Measurements from ENCODE around the gene VPS39. TPM values are rescaled to one million over a fixed set of nuclear protein-coding genes. Genes with fewer than 3 reads are reported as not detected.

Gene VPS39
- total RNA-seq, 1 experiment from 2014 or later, result 46.9 TPM

DNA sequence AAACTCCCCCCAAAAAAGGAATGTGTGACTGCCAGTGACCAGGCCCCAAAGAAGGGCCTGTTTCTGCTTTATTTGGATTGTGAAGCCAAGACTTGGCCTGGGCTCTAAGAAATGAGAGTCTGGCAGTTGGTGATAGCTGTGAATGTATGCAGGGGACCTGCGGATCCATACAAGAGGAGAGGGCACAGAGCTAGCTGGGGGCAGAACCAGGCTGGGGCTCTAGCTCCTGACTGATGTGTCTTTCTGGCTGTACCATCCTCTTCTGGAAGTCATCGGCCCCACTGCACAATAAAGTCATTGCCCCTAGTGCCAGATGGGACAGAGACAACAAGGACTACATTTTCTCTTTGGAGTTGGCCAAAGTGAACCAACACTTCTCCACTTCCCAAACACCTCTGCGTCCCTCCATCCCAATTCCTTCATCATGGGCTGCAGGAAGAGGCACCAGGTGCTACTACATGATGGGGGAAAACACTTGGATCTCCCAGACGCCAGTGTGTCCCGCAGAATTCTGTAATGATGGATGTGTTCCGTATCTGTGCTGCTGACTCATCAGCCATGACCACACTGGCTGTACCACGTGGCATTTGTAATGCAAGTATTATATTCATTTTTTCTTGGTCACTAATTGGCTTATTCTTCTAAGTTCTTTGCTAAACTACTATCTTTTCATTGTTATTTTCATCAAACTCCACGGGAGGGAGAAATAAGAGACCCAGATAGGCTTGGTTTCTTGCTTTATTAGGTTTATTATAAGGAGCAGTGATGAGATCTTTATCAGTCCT, 49.9 kb downstream of the VPS39 start:
- intact Hi-C loops (cut with micrococcal nuclease; ENCODE audit: unreplicated experiment), result no loop called here
- ChIA-PET POLR2A (ENCODE audit: low non-redundant PET) (no interaction called here), CTCF (no interaction called here)
- Histone ChIP-seq H3K27me3 (replicated peaks; ENCODE audit: insufficient read depth, low read depth, low read length, poor library complexity) (no peaks in the 10 kb centered on the region), H3K9me3 (ENCODE audit: low read depth, low read length, poor library complexity, severe bottlenecking) (no peaks in the 10 kb centered on the region), H3K4me1 (ENCODE audit: insufficient read depth, low read length, poor library complexity, severe bottlenecking) (no peaks in the 10 kb centered on the region), H3K27ac (ENCODE audit: low read depth, low read length, poor library complexity, severe bottlenecking) (no peak overlapping the region), H3K36me3 (ENCODE audit: insufficient read depth, low read length, poor library complexity, severe bottlenecking) (peaks cover 21% of the 10 kb centered on the region), H3K4me3 (ENCODE audit: low read depth, low read length, poor library complexity, severe bottlenecking) (no peak overlapping the region)
- no TSS peak for BruUV-seq (replicated peaks)
- TF ChIP-seq, protein P1, sequence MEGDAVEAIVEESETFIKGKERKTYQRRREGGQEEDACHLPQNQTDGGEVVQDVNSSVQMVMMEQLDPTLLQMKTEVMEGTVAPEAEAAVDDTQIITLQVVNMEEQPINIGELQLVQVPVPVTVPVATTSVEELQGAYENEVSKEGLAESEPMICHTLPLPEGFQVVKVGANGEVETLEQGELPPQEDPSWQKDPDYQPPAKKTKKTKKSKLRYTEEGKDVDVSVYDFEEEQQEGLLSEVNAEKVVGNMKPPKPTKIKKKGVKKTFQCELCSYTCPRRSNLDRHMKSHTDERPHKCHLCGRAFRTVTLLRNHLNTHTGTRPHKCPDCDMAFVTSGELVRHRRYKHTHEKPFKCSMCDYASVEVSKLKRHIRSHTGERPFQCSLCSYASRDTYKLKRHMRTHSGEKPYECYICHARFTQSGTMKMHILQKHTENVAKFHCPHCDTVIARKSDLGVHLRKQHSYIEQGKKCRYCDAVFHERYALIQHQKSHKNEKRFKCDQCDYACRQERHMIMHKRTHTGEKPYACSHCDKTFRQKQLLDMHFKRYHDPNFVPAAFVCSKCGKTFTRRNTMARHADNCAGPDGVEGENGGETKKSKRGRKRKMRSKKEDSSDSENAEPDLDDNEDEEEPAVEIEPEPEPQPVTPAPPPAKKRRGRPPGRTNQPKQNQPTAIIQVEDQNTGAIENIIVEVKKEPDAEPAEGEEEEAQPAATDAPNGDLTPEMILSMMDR (conservative IDR thresholded peaks at IDR 0.05; ENCODE audit: low read depth, low read length), result no peak
- TF ChIP-seq EZH2 (IDR thresholded peaks at IDR 0.05; ENCODE audit: borderline replicate concordance, low read depth, low read length, poor library complexity, severe bottlenecking), result no peak
- peak; percentile 27 for DNase-seq (ENCODE audit: low spot score)

DNA sequence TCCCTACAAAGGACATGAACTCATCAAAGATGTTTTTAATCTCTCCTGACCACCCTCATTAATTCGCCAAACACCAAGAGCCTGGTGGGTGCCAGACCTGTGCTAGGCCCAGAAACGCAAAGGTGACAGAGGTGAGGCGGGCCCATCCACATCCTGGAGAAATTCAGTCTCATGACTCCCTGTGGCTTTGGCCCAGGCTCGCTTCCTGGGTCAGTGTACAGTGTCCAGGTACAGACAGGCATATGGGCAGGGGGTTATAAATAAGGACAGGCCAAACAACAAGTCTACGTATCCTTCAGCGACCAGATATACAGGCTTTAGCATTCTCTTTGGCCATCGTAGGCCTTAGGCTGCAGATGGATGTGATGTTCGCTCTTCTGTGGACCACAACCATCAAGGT, 50.7 kb downstream of the VPS39 start:
- H3K4me1 ChIP-seq (ENCODE audit: insufficient read depth, low read length, poor library complexity, severe bottlenecking), result no peaks in the 10 kb centered on the region
- TF ChIP-seq, protein P1 (conservative IDR thresholded peaks at IDR 0.05; ENCODE audit: low read depth, low read length), result no peak
- no peak for TF ChIP-seq EZH2 (IDR thresholded peaks at IDR 0.05; ENCODE audit: borderline replicate concordance, low read depth, low read length, poor library complexity, severe bottlenecking)
- no peak overlapping the region for H3K27ac ChIP-seq (ENCODE audit: low read depth, low read length, poor library complexity, severe bottlenecking)
- no peaks in the 10 kb centered on the region for H3K27me3 ChIP-seq (replicated peaks; ENCODE audit: insufficient read depth, low read depth, low read length, poor library complexity)
- POLR2A ChIA-PET (ENCODE audit: low non-redundant PET), result no interaction called here
- H3K9me3 ChIP-seq (ENCODE audit: low read depth, low read length, poor library complexity, severe bottlenecking), result no peaks in the 10 kb centered on the region
- CTCF ChIA-PET, result interaction anchor here (1.2 kb wide), 1 partner anchor 228 kb away, joined by 3 read pairs; no protein-coding TSS in a partner anchor
- intact Hi-C loops (cut with micrococcal nuclease; ENCODE audit: unreplicated experiment), result no loop called here
- H3K36me3 ChIP-seq (ENCODE audit: insufficient read depth, low read length, poor library complexity, severe bottlenecking), result peaks cover 17% of the 10 kb centered on the region
- BruUV-seq (replicated peaks), result no TSS peak
- no peak for DNase-seq (ENCODE audit: low spot score)
- H3K4me3 ChIP-seq (ENCODE audit: low read depth, low read length, poor library complexity, severe bottlenecking), result no peak overlapping the region

DNA sequence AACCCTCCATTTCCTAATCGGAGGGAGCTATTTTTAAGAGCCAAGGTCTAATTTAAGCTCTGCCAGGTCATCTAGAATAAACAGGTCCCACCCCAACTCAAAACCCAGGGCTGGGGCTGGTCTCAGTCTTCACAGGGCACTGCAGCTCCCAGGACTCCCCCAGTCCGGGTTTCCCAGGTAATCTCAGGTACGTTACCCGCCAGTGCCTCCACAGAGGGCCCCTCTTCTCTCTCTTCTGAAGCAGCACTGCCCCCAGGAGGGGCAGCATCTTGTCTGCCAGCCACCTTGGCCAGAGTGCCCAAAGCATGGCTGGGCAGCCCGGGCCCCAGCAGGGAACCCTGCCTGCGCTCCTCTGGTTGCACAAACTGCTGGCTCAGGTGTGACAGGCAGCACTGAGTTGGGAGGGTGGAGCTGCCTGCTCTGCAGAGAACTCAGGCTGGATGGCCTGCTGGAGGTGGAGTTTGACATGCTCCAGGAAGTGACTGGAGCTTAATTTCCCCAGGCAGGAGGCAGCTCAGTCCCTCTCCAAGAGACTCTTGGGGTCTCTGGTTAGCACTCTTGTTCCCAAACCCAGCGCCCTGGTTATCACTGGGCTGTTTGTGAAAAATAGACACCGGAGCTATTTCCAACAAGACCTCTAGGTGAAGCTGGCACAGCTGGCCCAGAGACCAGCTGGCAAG, 51.7 kb downstream of the VPS39 start, which contains the start of gene PLA2G4F:
TSS of gene PLA2G4F (minus strand) at position 394 of the 680 bp plus-strand sequence. CDS start at position 307, 87 bp downstream.
- no TSS peak for BruUV-seq (replicated peaks)
- H3K27ac ChIP-seq (ENCODE audit: low read depth, low read length, poor library complexity, severe bottlenecking), result no peak within 1 kb of the TSS
- no peak within 1 kb of the TSS for H3K4me3 ChIP-seq (ENCODE audit: low read depth, low read length, poor library complexity, severe bottlenecking)
- H3K36me3 ChIP-seq (ENCODE audit: insufficient read depth, low read length, poor library complexity, severe bottlenecking), result peaks cover 13% of the 10 kb centered on the region
- no peaks in the 10 kb centered on the region for H3K4me1 ChIP-seq (ENCODE audit: insufficient read depth, low read length, poor library complexity, severe bottlenecking)
- ChIA-PET POLR2A (ENCODE audit: low non-redundant PET) (no interaction called here), CTCF (interaction anchor here (1.2 to 1.4 kb wide), 2 partner anchors 19 to 229 kb away, joined by 3 read pairs; no protein-coding TSS in a partner anchor)
- no peaks in the 10 kb centered on the region for H3K9me3 ChIP-seq (ENCODE audit: low read depth, low read length, poor library complexity, severe bottlenecking)
- no peak for DNase-seq (ENCODE audit: low spot score)
- no peaks in the 10 kb centered on the region for H3K27me3 ChIP-seq (replicated peaks; ENCODE audit: insufficient read depth, low read depth, low read length, poor library complexity)
- intact Hi-C loops (cut with micrococcal nuclease; ENCODE audit: unreplicated experiment), result no loop called here
- TF ChIP-seq EZH2 (IDR thresholded peaks at IDR 0.05; ENCODE audit: borderline replicate concordance, low read depth, low read length, poor library complexity, severe bottlenecking), result no peak
